Measurements from ENCODE around the gene HNRNPA3. TPM values are rescaled to one million over a fixed set of nuclear protein-coding genes. Genes with fewer than 3 reads are reported as not detected.
A peak's percentile ranks its signal among the peaks of the same experiment; 100 is the strongest.
"Not testable (repeated sequence)": the region's sequence is repeated elsewhere in the genome, so short reads cannot be mapped to it uniquely, and the experiment has no call there.

The HNRNPA3 gene
- total RNA-seq, 1 donor from 2014 or later: 70.4 TPM

DNA sequence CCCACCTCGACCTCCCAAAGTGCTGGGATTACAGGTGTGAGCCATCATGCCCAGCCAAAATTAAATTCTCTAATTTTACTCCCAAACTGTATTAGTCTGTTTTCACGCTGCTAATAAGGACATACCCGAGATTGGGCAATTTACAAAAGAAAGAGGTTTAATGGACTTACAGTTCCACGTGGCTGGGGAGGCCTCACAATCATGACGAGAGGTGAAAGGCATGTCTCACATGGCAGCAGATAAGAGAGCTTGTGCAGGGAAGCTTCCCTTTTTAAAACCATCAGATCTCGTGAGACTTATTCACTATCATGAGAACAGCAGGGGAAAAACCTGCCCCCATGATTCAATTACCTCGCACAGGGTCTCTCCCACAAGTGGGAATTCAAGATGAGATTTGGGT lies 26.6 kb upstream of the HNRNPA3 start:
- DNase-seq; ATAC-seq; intact Hi-C loops (cut with micrococcal nuclease): not testable (repeated sequence)

DNA sequence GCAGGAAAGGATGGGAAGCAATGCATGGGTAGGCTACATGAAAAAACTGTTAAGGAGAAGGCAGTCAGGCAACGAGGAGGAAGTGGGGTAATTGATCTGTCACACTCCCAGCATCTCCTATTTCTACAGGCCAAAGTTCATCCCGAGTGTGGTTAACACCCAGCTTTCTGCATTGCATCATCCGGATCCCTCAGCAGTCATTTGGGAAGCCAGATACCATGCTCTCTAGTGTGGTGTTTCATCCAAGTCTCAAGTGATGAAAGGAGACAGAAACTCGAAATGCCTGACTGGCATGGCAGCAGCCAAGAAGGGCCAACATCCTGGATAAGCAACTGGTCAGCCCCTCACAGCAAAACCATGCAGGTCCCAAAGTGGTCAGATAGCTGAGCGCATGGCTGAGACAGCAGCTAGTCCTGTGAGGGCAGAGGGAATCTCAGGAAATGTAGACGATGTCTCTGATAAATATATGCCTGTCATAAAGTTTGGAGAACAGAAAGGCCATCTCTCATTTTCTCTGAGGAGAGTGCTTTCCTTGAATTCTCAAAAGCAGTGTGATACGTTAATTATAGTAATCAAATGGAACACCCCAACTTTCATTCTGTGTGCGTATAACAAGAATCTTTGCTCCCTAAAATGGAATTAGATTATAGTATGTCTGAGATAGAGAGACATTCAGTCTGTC lies 24.8 kb upstream of the HNRNPA3 start:
- DNase-seq (no peak), ATAC-seq (peak; percentile 90)

GRCh38 chr2:177188482-177189469 lies 23.8 kb upstream of the HNRNPA3 start:
- intact Hi-C loops (cut with micrococcal nuclease): no loop called here
- DNase-seq (no peak), ATAC-seq (no peak)

More for the DNA sequence above, 24.8 kb upstream of the HNRNPA3 start:
- intact Hi-C loops (cut with micrococcal nuclease): no loop called here

GRCh38 chr2:177190941-177191340 lies 21.7 kb upstream of the HNRNPA3 start:
- ATAC-seq (no peak), DNase-seq (no peak)
- intact Hi-C loops (cut with micrococcal nuclease): no loop called here

- DNase-seq: no peak
- no peak for ATAC-seq
- intact Hi-C loops (cut with micrococcal nuclease): no loop called here
Measured at GRCh38 chr2:177192788-177193187, 19.8 kb upstream of the HNRNPA3 start.

DNA sequence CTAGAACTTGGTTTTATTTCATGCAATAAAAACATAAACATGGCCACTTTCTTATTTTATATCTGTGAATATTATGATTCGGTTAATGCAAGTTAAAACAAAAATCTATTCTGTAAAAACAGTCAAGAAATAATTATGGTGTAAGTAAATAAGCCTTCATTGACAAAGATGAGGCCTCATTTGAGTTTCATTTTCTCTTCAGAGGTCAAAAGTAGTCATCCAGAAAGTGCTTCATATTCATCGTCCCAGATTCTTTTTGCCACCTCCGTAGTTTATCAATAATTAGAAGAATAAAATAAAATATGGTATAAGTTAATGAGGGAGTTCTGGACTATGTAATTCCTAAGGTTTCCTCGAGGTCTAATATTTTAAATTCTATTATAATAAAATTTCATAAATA lies 19.4 kb upstream of the HNRNPA3 start:
- no peak for ATAC-seq
- intact Hi-C loops (cut with micrococcal nuclease): no loop called here
- DNase-seq: no peak

GRCh38 chr2:177195194-177195593 lies 17.4 kb upstream of the HNRNPA3 start:
- intact Hi-C loops (cut with micrococcal nuclease): no loop called here
- ATAC-seq: no peak
- DNase-seq: no peak

- DNase-seq; ATAC-seq; intact Hi-C loops (cut with micrococcal nuclease): not testable (repeated sequence)
Measured at GRCh38 chr2:177200419-177200818, 12.2 kb upstream of the HNRNPA3 start.

DNA sequence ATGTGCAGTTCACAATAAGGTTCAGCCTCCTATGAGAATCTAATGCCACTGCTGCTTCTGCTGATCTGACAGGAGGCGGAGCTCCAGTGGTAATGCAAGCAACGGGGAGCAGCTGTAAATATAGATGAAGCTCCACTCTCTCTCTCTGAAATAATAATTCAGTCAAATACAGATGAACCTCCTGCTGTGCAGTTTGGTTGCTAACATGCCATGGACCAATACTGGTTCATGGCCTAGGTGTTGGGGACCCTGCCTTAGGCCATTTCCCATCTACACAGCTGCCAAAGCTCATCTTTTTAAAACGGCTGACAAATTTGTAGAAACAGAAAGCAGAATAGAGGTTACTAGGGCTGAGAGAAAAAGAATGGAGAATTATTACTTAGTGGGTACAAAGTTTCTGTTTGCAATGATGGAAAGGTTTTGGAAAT lies 10.7 kb upstream of the HNRNPA3 start:
- DNase-seq (no peak), ATAC-seq (no peak)
- intact Hi-C loops (cut with micrococcal nuclease): no loop called here

DNA sequence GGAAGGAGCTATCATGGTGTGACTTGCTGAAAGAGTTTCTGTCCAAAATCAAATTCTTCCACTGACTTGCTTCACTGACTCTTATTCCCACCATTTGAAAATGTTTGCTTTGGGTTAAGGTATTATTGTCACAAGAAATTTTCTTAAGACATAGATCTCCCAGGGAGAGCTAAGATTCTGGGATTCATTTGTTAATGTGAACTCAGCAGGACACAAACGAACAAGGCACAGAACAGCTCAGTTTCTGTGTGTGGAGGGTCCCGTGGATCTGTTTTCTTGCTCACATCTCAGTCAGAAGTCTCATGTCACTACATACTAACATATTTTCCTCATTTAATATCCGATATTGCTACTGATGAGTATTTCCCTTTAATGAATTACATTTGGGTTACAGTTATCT lies 8.2 kb upstream of the HNRNPA3 start:
- no peak for DNase-seq
- ATAC-seq: no peak
- intact Hi-C loops (cut with micrococcal nuclease): no loop called here

- DNase-seq (no peak), ATAC-seq (peak; percentile 33)
- intact Hi-C loops (cut with micrococcal nuclease): no loop called here
Measured at GRCh38 chr2:177207101-177207500, 5.5 kb upstream of the HNRNPA3 start.

DNA sequence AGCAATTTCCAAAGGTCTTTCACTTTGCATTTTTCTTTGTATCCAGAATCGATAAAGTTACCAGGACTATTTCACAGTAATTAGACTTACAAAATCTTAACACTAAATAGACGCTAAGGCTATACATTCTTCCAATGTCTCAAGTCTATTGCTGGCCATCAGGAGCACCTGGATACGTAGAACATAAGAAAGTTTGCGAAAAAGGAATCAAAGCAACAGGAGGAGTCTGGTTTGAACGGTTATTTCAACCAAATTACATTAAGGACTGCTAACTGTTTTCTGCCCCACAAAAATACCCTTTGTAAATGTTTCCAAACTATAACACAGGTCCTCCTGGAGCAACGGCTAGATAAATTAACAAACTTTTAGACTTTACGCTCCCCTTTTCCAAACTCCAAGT lies 1.4 kb upstream of the HNRNPA3 start:
- DNase-seq (no peak), ATAC-seq (no peak)
- intact Hi-C loops (cut with micrococcal nuclease): no loop called here

DNA sequence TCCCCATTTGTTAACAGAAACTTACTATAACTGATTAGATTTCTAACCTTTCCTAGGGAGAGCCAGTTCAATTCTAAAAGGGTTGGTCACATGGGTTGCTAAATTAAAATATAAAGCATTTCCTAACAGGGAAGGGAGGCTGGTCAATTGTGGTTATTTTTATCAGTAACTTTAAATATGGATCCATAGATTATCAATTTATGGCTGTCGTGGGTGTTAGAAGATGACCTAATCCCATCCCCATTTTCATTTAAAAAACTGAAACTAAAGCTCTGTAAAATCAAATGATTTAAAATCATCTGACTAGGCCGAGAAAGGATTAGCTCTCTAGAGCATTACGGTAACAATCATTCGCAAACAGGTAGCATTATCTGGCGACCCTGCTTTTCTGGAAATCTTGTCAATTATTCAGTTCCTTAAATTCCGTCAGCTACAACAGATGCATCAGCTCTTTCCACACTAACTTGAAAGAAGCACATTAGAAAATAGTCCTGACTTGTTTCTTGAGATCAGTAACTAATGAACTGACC lies 953 bp upstream of the HNRNPA3 start:
- no peak for ATAC-seq
- intact Hi-C loops (cut with micrococcal nuclease): no loop called here
- no peak for DNase-seq

- intact Hi-C loops (cut with micrococcal nuclease): no loop called here
- peak; percentile 86 for ATAC-seq
- peak; percentile 96 for DNase-seq
Measured at GRCh38 chr2:177212891-177213856, 580 bp downstream of the HNRNPA3 start.

DNA sequence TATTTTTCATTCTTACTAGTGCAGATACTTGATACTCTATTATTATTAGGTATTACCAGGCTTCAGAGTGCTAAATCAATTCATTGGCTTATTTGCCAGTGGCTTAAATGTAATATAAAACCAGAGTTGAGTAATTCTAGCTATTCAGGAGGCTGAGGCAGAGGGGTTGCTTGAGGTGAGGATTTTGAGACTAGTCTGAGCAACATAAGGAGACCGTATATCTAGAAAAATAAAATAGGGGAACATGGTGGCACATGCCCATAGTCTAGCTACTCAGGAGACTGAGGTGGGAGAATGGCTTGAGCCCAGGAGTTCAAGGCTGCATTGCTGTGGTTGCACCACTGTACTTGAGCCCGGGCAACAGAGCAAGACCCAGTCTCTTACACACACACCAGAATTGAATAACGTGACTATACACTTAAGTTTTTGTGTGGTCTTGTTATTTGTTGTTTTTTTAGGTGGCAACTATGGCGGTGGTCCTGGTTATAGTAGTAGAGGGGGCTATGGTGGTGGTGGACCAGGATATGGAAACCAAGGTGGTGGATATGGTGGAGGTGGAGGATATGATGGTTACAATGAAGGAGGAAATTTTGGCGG lies 4.8 kb downstream of the HNRNPA3 start:
- DNase-seq: no peak
- no peak for ATAC-seq
- intact Hi-C loops (cut with micrococcal nuclease): no loop called here

DNA sequence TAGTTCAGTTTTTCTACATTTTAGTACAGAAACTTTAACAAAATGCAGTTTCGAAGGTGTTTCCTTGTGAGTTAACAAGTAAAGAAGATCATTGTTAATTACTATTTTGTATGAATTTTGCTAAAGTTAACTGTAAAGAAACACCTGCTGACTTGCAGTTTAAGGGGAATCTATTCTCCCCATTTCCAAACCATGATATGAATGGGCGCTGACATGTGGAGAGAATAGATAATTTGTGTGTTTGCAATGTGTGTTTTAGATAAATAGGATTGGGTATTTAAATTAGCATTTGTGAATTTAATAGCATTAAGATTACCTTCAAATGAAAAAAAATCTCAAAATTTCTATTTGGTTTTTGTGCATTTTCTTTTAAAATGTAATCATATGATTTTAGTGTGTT lies 7.2 kb downstream of the HNRNPA3 start:
- DNase-seq; intact Hi-C loops (cut with micrococcal nuclease); ATAC-seq: not testable (repeated sequence)

DNA sequence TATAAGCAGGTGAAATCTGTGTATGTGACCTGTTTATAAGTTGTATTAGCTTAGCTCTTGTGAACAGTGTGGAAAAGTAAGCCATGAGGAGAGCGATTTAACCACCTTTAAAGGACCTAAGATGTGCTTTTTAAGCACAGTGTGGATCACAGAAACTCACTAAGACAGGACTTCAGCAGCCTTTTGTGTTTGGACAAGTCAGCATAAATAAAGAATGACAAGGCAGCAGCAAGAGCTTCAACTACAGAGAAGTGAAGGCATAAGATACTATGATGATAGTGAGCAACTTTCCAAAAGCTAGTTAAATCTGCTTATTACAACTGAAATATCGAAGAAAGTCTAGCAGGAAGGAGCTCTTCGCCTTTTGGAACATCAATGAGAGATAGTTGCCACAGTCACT lies 8.9 kb downstream of the HNRNPA3 start:
- DNase-seq (no peak), ATAC-seq (no peak)
- intact Hi-C loops (cut with micrococcal nuclease): no loop called here

- DNase-seq (no peak), ATAC-seq (no peak)
- intact Hi-C loops (cut with micrococcal nuclease): no loop called here
Measured at GRCh38 chr2:177221970-177222369, 9.4 kb downstream of the HNRNPA3 start.

- intact Hi-C loops (cut with micrococcal nuclease); DNase-seq; ATAC-seq: not testable (repeated sequence)
Measured at GRCh38 chr2:177223436-177223835, 10.8 kb downstream of the HNRNPA3 start.

Data from left ventricle myocardium superior (tissue), 1 donor.